Esophagus squamous epithelium (tissue), 5 donors: Measurements from ENCODE around the gene GRAMD4. TPM values are rescaled to one million over a fixed set of nuclear protein-coding genes. Genes with fewer than 3 reads are reported as not detected.

ENCODE experiments used
- DNase-seq: peaks from one replicate; lab custom pipeline; 2025; lab: John Stamatoyannopoulos, UW
- H3K27ac ChIP-seq, 4 donors: fragments of 200-600 bp; sonication (generic); one replicate each; pipeline ENCODE4 v1.5.1; 2016 to 2019; ENCODE audit warnings: mild to moderate bottlenecking in 1 of 4
- H3K27me3 ChIP-seq, 4 donors: fragments of 200-600 bp; sonication (generic); 1 replicate in 3 of 4; 2 replicates in 1 of 4; pipeline versions ENCODE4 v1.5.1 to v1.6.0; 2017 to 2021; ENCODE audit warnings: antibody characterized with exemption in 1 of 4
- H3K36me3 ChIP-seq, 3 donors: fragments of 200-600 bp; sonication (generic); one replicate each; pipeline ENCODE4 v1.5.1; 2016 to 2019
- H3K4me1 ChIP-seq, 3 donors: fragments of 200-600 bp; sonication (generic); one replicate each; pipeline ENCODE4 v1.5.1; 2017 to 2019
- H3K4me3 ChIP-seq, 4 donors: fragments of 200-600 bp; sonication (generic); 1 replicate in 3 of 4; 2 replicates in 1 of 4; pipeline ENCODE4 v1.5.1; 2016 to 2019; ENCODE audit warnings: mild to moderate bottlenecking in 2 of 4, moderate library complexity in 1 of 4
- H3K9me3 ChIP-seq, 3 donors: fragments of 200-600 bp; sonication (generic); one replicate each; pipeline ENCODE4 v1.5.1; 2016 to 2019
- POLR2A ChIP-seq, 4 donors: fragments of 450-650 bp; IDR thresholded peaks; one replicate each; pipeline ENCODE4 v1.6.1; 2017; ENCODE audit warnings: antibody characterized with exemption in 4 of 4, mild to moderate bottlenecking in 4 of 4, moderate library complexity in 3 of 4
- WGBS, 2 donors: methylation state at CpG; one replicate each; pipeline ENCODE4 v1.1.5; 2018; 5-methylcytosine and 5-hydroxymethylcytosine counted together
- intact Hi-C: fragments of 100-400 bp; cut with DNase I; formaldehyde crosslinking; loops from one replicate; pipeline ENCODE4 v1.15.0; 2022
- total RNA-seq, 4 donors: library from RNA; depleted of rRNA; stranded (reverse); fragments of >200 nt; gene quantifications; one replicate each; pipeline ENCODE4 v1.1.0, GENCODE V29; 2016
- TF ChIP-seq, protein P1 (sequence below), 6 experiments: fragments of 450-650 bp in 4 of 6; fragments of 200-600 bp in 2 of 6; sonication (generic) in 2 of 6; IDR thresholded peaks; one replicate each; pipeline ENCODE4 v1.5.1; 2016 to 2019; ENCODE audit warnings: antibody characterized with exemption in 6 of 6, mild to moderate bottlenecking in 4 of 6, moderate library complexity in 4 of 6
- donor health status: DM: yes; HTN: yes; CAD: no.

GRAMD4 gene
- total RNA-seq, 4 donors from 2014 or later: 27.0 to 122 (median 33.3) TPM

DNA sequence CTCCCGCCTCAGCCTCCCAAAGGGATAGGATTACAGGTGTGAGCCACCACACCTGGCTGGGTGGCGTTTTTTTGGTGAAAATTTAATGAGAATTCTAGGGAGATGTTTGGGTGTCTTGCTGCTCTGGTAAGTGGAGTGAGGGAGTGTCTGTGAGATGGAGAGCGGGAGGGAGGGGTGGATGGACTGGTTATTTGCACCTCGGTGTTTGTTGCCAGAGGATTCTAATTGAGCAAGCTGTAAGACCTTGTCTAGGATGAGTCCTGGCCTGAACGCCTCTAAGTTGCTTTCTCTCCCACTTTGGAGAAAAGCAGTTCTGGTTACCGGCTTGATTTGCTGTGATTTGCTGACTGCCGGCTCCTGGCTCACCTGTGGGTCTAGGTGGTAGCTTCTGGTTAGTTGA, 22.0 kb upstream of the GRAMD4 start:
- Histone ChIP-seq H3K27ac (peak overlapping the region; percentile 43 to 85 (median 66)), H3K9me3 (no peaks in the 10 kb centered on the region), H3K4me1 (peaks cover 19 to 72% (median 32%) of the 10 kb centered on the region in 3 donors), H3K4me3 (peak overlapping the region in 1 of 4 donors; percentile 18), H3K36me3 (no peaks in the 10 kb centered on the region), H3K27me3 (no peaks in the 10 kb centered on the region)
- no peak for TF ChIP-seq POLR2A (IDR thresholded peaks at IDR 0.05)
- TF ChIP-seq, protein P1, sequence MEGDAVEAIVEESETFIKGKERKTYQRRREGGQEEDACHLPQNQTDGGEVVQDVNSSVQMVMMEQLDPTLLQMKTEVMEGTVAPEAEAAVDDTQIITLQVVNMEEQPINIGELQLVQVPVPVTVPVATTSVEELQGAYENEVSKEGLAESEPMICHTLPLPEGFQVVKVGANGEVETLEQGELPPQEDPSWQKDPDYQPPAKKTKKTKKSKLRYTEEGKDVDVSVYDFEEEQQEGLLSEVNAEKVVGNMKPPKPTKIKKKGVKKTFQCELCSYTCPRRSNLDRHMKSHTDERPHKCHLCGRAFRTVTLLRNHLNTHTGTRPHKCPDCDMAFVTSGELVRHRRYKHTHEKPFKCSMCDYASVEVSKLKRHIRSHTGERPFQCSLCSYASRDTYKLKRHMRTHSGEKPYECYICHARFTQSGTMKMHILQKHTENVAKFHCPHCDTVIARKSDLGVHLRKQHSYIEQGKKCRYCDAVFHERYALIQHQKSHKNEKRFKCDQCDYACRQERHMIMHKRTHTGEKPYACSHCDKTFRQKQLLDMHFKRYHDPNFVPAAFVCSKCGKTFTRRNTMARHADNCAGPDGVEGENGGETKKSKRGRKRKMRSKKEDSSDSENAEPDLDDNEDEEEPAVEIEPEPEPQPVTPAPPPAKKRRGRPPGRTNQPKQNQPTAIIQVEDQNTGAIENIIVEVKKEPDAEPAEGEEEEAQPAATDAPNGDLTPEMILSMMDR (IDR thresholded peaks at IDR 0.05): no peak
- DNase-seq: no peak
- intact Hi-C loops: no loop called here
- WGBS, 2 donors: 56 to 66% methylated on average over 6 to 7 of the region's 7 CpGs

DNA sequence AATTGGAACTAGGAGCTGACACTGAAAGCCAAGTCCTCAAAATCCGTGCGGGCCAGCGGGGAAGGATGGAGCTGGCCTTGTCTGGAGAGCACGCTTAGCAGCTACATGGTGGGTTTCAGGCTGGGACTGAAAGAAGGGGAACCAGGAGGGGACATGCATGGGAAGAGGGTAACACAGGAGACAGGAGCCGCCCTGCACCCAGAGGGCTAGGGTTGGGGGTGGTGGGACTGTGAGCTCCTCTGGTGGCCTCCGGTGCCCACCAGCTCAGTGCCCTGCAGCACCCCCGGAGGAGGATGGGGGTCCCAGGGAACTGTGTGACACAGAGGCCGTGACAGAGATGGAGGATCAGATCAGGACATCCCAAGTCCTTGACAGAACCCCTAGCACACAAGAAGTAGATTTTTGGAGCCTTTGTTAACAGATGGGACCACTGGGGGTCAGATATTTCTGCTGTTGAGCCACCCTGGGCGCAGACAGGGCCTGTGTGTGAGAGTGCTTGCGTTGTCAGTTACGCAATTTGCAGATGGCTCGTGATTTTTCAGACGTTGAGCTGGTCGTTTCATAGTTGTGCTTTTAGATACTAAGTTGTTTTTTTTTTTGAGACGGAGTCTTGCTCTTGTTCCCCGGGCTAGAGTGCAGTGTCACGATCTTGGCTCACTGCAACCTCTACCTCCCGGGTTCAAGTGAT, 21.3 kb upstream of the GRAMD4 start:
- peaks cover 19 to 66% (median 32%) of the 10 kb centered on the region in 3 donors for H3K4me1 ChIP-seq
- H3K36me3 ChIP-seq: no peaks in the 10 kb centered on the region
- H3K9me3 ChIP-seq: no peaks in the 10 kb centered on the region
- intact Hi-C loops: no loop called here
- WGBS, 2 donors: 71 to 73% methylated on average over 12 to 17 of the region's 18 CpGs
- peak overlapping the region in 1 of 4 donors; percentile 18 for H3K4me3 ChIP-seq
- no peak for DNase-seq
- H3K27ac ChIP-seq: peak overlapping the region; percentile 56 to 85 (median 70)
- no peaks in the 10 kb centered on the region for H3K27me3 ChIP-seq
- TF ChIP-seq, protein P1 (IDR thresholded peaks at IDR 0.05): no peak
- no peak for TF ChIP-seq POLR2A (IDR thresholded peaks at IDR 0.05)

DNA sequence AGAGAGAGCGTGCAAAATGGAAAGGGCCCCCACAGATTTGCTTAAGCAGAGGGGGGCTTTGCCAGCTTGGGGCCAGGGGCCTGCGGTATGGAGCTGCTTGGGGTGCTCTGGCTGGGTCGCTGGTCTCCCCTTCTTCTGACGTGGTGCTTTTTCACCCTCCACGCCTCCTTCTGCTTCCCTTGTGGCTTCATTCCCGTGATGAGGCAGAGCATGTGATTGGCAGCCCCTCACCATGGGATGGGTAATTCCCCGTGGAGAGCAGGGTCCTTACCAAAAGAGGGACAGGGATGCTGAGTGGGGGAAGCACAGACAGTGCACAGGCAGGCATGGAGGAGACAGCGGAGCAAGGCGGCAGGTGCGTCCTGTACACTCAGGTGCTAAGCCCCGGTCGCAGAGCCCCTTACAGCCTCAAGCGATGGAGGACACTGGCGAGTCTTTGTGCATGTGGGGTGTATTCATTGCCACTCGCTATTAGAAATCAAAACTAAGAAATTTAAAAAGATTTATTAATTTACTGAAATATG, 19.9 kb upstream of the GRAMD4 start:
- WGBS, 2 donors: 82 to 93% methylated on average over 8 of the region's 15 CpGs
- Histone ChIP-seq H3K4me3 (no peak overlapping the region), H3K9me3 (no peaks in the 10 kb centered on the region), H3K4me1 (peaks cover 18 to 55% (median 32%) of the 10 kb centered on the region in 3 donors), H3K27ac (no peak overlapping the region), H3K27me3 (no peaks in the 10 kb centered on the region), H3K36me3 (no peaks in the 10 kb centered on the region)
- TF ChIP-seq, protein P1 (IDR thresholded peaks at IDR 0.05): no peak
- TF ChIP-seq POLR2A (IDR thresholded peaks at IDR 0.05): no peak
- no peak for DNase-seq
- intact Hi-C loops: no loop called here

DNA sequence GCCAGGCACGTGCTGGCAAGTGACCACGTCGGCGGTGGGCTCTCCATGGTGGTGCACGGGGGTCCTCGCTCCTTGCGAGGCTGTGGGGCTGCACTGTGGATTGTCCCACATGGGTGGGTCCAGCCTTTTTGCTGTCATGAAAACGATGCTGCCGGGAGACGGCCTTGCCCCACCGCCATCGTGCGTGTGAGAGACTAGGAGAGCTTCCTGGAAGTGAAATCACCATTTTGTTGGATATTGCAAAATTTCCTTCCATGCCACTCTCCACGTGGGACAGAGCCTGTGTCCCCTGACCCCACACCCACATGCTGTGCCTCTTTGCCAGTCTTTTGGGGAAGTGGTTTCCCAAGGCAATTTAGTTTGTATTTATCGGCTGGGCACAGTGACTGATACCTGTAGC, 18.2 kb upstream of the GRAMD4 start:
- Histone ChIP-seq H3K9me3 (no peaks in the 10 kb centered on the region), H3K4me1 (peaks cover 6 to 42% (median 18%) of the 10 kb centered on the region in 3 donors), H3K27me3 (no peaks in the 10 kb centered on the region), H3K27ac (no peak overlapping the region), H3K4me3 (no peak overlapping the region), H3K36me3 (no peaks in the 10 kb centered on the region)
- intact Hi-C loops: no loop called here
- TF ChIP-seq, protein P1 (IDR thresholded peaks at IDR 0.05): no peak
- no peak for TF ChIP-seq POLR2A (IDR thresholded peaks at IDR 0.05)
- no peak for DNase-seq
- 76 to 86% methylated on average over 12 to 15 of the region's 15 CpGs for WGBS, 2 donors

DNA sequence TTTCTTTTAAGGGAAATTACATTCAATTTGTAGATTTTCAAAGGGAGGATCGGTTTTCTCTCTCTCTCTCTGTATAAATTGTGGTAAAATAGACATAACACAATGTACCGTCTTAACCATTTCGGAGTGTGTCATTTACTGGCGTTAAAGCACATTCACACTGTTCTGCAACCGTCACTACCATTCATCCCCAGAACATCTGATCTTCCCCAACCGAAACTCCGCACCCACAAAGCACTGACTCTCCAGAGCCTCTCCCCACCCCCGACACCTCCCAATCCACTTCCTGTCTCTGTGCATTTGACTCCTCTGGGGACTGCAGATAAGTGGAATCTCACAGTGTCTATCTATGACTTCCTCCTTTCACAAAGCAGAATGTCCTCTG, 15.9 kb upstream of the GRAMD4 start:
- DNase-seq: no peak
- intact Hi-C loops: no loop called here
- no peaks in the 10 kb centered on the region for H3K27me3 ChIP-seq
- H3K9me3 ChIP-seq: no peaks in the 10 kb centered on the region
- TF ChIP-seq POLR2A (IDR thresholded peaks at IDR 0.05): peak in 1 of 4 donors; percentile 41
- TF ChIP-seq, protein P1 (IDR thresholded peaks at IDR 0.05): no peak
- peak overlapping the region in 3 of 4 donors; percentile 43 to 64 (median 50) for H3K27ac ChIP-seq
- H3K4me3 ChIP-seq: no peak overlapping the region
- peaks cover 10 to 40% (median 14%) of the 10 kb centered on the region in 3 donors for H3K4me1 ChIP-seq
- H3K36me3 ChIP-seq: no peaks in the 10 kb centered on the region
- WGBS, 2 donors: 74 to 75% methylated on average over 8 of the region's 8 CpGs
